ENCODE measurements around the gene KCNIP4.

- TF ChIP-seq EZH2 (IDR thresholded peaks at IDR 0.05; ENCODE audit: low read depth, unreplicated experiment) (no peak), CTCF (conservative IDR thresholded peaks at IDR 0.05; ENCODE audit: low read depth in 2 of 2) (no peak), REST (IDR thresholded peaks at IDR 0.05; ENCODE audit: unreplicated experiment) (no peak), CREB1 (CRISPR knock-in tag; IDR thresholded peaks at IDR 0.05; ENCODE audit: low read depth) (no peak), POLR2AphosphoS5 (IDR thresholded peaks at IDR 0.05; ENCODE audit: low read depth) (no peak)
These were observed 1251.8 kb downstream of the KCNIP4 start for GRCh38 chr4:20696815-20697214.
